Mucosa of gallbladder (tissue), 1 donor: ENCODE measurements around the gene ZNF444. TPM values are rescaled to one million over a fixed set of nuclear protein-coding genes. Genes with fewer than 3 reads are reported as not detected.
A peak's percentile ranks its signal among the peaks of the same experiment; 100 is the strongest.

ENCODE experiments used
- DNase-seq: peaks from one replicate; pipeline ENCODE4 v3.0.0-alpha.2; 2020; ENCODE audit warnings: low spot score
- total RNA-seq: library from RNA; stranded (reverse); gene quantifications from one replicate; pipeline ENCODE4 v1.2.1, GENCODE V29; 2021
- donor health status: DM: no; HTN: no; CAD: no.

ZNF444 gene
- total RNA-seq, 1 donor from 2014 or later = 76.2 TPM

DNA sequence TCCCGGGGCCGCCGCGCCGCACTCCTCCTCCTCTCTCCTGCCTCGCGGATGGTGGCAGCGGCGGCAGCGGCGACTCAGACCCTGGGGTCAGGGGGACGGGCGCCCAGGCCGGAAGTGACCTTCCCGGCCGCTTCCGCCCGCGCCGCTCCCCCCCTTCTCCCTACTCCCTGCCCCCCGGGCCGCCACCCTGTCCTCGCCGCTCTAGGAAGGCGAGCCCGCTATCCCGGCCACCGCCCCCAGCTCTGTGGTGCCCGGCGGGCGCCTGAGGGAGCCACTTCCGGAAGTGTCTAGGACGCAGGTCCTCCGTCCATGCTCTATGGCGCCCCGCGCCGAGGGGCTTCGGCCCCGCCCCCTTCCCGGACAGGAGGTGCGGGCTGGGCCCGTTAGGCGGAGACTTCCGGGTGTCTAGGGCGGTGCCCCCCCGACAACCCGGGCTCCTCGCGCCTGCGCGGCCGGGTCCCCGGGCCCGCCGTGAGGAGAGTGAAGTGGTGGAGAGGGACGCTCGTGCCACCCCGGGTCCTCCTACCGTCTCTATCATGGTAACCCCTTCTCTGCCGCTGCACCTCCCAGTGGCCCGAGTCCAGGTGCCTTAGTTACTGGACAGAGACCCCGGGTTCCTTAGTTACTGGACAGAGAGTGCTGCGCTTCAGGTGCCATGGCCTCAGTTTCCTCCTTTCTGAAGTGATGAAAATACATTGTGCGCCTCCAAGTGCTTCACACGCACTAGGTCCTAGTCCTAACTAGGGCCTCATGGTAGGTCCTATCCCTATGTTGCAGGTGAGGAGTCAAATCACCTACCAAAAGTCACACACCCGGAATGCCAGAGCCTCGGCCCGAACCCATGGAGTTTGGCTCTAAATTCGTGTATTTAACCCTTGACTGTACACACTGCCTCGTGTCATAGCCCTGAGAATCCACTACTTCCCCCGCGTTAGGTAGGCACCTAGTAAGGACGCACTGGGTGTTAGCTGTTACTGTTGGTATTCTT lies 19.6 kb upstream of the ZNF444 start, which contains the start of gene ZNF787:
ZNF787 (minus strand) TSS at position 116 of the 988 bp plus-strand sequence. CDS start 18,078 bp downstream, outside the sequence.
- DNase-seq = peak; percentile 98

DNA sequence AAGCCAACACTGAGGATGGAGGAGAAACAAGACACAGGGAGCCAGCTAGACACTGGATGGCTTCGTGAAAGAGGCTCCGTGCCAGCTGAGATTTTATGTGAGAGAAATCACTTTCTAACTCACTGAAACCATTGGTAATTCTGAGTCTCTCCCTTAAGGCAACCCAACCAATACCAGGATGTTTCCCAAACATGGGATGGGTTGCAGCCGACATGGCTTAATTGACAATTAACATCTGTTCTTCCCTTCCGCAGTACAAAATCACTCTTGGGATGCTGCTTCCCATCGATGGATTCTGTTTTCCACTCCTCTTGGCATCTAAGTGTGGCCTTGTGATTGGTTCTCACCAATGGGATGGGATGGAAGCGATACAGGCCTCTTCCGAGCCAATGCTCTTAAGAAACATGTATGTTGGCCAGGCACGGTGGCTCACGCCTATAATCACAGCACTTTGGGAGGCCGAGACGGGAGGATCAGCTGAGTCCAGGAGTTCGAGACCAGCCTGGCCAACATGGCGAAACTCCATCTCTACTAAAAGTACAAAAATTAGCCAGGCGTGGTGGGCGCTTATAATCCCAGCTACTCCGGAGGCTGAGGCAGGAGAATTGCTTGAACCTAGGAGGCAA lies 17.7 kb upstream of the ZNF444 start:
- DNase-seq = no peak

DNA sequence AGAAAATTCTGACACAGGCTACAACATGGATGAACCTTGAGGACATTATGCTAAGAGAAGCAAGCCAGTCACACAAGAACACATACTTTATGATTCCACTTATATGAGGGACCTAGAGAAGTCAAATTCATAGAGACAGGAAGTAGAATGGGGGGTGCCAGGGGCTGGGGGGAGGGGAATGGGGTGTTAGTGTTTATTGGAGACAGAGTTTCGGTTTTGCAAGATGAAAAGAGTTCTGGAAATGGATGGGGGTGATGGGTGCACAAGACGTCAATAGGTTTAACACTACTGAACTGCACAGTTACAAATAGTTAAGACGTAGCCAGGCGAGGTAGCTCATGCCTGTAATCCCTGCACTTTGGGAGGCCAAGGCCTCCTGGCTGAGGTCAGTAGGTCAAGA lies 16.5 kb upstream of the ZNF444 start:
- no peak for DNase-seq

- DNase-seq = no peak
These were observed 15.1 kb upstream of the ZNF444 start for GRCh38 chr19:56125806-56126590.

GRCh38 chr19:56126983-56127780 lies 13.9 kb upstream of the ZNF444 start:
- no peak for DNase-seq

- DNase-seq = no peak
These were observed 11.1 kb upstream of the ZNF444 start for GRCh38 chr19:56130006-56130405.

DNA sequence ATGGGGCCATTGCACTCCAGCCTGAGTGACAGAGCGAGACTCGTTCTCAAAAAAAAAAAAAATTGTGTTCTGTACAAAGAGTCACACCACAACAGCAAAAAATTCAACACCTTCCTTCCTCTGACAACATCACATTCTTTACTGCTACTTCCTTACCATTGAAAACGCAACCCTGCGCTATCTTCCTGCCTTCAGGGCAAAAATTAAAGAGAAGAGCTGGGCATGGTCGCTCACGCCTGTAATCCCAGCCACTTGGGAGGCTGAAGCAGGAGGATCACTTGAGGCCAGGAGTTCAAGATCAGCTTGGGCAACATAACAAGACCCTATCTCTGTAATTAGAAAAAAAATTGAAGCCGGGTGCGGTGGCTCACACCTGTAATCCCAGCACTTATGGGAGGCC lies 9.4 kb upstream of the ZNF444 start:
- no peak for DNase-seq

- DNase-seq = no peak
These were observed 8.7 kb upstream of the ZNF444 start for GRCh38 chr19:56132316-56132822.

- DNase-seq = no peak
These were observed 7.0 kb upstream of the ZNF444 start for GRCh38 chr19:56133858-56134653.

DNA sequence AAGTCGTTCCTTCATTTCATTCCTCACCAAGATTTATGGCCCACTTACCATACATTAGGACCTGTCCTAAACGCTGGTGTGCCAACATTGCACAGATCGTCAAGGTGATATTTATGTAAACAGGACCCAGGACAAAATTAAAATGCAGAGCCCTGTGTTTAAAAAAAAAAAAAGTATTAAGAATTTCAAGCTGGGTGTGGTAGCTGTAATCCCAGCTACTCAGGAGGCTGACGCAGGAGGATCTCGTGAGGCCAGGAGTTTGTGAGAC lies 6.5 kb upstream of the ZNF444 start:
- no peak for DNase-seq

DNA sequence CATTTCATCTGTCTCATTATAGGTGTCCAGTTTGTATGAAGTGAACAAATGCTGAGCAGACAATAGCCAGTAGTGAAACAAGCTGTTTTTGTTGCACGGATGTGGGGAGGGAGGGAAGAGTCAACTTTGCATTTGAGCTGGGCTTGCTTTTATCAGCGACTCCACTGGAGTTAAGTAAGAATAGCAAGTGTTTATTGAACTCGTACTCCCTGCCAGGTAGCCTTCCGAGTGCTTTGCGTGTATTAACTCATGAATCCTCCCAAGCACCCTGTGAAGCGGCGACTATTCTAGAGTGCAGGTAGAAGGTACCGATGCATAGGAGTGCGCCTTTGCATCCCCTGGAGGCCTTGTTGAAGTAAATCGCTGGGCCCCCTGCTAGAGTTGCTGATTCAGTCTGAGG lies 4.7 kb upstream of the ZNF444 start:
- no peak for DNase-seq

- peak; percentile 76 for DNase-seq
These were observed 3.7 kb upstream of the ZNF444 start for GRCh38 chr19:56137405-56137804.

GRCh38 chr19:56138069-56138468 lies 3.0 kb upstream of the ZNF444 start:
- no peak for DNase-seq

DNA sequence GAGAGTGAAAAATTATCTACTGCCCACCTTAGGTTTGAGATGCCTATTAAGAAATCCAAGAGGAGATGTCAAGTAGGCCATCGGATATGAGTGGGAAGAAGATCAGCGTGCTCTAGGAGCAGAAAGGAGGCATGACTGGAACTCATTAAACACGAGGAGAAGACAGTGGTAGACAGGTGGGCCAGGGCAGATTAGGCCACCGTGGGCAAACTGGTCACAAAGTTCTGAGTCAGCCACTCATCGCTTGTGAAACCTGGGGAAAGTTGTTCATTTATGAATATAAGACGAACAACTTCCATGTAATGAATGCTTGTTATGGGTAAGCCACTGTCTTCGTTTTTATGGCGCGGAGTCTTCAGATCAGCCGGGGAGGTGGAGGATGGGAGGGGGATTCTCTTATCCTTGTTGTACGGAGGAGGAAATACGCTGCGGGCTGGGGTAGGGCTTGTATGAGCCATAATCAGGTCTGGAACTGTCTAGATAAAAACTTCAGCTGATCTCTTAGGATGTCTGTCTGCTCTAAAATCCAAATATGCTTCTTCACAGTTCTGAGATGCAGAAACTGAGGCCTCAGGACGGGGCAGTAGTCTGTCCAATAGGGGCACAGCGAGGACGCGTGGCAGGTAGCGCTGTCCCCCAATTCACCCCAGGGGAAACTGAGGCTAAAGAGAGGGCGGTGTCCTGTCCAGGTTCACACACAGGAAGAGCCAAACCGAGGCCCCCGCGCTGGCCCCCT lies 1.1 kb upstream of the ZNF444 start:
- DNase-seq = no peak

DNA sequence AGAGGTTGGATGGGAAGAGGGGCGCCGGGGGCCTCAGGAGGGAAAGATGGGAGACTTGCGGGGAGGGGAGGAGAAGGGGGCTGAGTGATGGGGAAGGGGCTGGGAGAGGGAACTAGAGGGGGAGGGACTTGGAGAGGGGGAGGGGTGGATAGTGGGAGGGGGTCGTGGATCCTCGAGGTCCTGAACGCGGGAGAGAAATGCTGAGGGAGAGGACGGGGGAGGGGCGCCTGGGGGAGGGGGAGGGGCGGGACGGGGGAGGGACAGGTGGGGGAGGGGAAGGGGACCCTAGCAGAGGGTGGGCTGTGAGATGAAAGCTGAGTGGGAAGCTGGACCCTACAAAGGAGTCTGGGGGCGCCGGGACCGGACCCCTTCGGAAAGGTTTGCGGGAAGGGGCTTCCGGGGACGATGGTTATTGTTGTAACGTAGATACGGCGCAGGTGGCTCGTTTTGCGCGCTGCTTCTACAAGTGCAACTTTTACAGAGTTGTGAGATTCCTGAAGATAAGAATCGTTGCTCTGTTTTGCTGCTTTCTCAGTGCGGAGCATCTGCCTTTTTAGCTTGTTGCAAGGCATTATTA lies 418 bp downstream of the ZNF444 start:
- no peak for DNase-seq

- DNase-seq = peak; percentile 76
These were observed 1.1 kb downstream of the ZNF444 start for GRCh38 chr19:56142087-56142787.

DNA sequence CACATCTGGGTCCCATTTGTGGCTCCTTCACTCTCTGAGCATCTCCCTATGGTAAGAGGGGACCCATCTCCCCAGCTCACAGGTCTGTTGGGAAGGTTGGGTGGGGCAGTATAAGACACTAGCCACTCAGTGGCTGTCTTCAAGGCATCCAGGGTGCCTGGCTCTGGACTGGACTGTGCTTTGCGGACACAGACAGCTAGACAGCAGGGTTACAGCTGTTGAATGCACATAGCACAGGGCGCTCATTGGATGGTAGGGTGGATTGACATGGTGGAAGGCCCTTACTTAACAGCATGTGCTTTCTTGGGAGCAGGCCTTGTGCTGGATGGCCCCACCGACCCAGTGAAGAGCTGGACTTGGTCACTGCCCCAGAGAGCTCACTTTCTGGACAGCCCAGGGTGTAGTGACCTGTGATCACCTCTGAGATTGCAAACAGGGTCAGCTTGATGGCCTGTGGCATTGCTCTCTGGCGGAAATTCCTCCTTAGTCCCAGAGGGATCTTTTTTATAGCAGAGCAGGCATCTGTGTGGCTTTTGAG lies 1.9 kb downstream of the ZNF444 start:
- no peak for DNase-seq

GRCh38 chr19:56144376-56144775 lies 3.3 kb downstream of the ZNF444 start:
- DNase-seq = no peak

GRCh38 chr19:56144831-56145230 lies 3.7 kb downstream of the ZNF444 start:
- DNase-seq = no peak
